Liver (tissue), 9 donors: ENCODE results near the gene SDK2. TPM values are rescaled to one million over a fixed set of nuclear protein-coding genes. Genes with fewer than 3 reads are reported as not detected.

Experiments used
- DNase-seq: peaks from one replicate; pipeline ENCODE4 v3.0.0-alpha.2; 2017; ENCODE audit warnings: low spot score
- H3K27ac ChIP-seq, 2 donors: one replicate each; pipeline ENCODE4 v1.7.0; 2013; ENCODE audit warnings: inconsistent platforms in 2 of 2, low read length in 2 of 2, control low read depth in 1 of 2, low read depth in 1 of 2, mild to moderate bottlenecking in 1 of 2
- H3K27me3 ChIP-seq, 4 donors: one replicate each; pipeline versions ENCODE4 v1.6.1 to v1.7.0; 2013; ENCODE audit warnings: low read length in 3 of 4, inconsistent platforms in 1 of 4, mild to moderate bottlenecking in 1 of 4, moderate library complexity in 1 of 4; ENCODE audit not compliant: control insufficient read depth in 4 of 4, insufficient read depth in 4 of 4
- H3K36me3 ChIP-seq, 4 donors: one replicate each; pipeline versions ENCODE4 v1.6.1 to v1.7.0; 2013; ENCODE audit warnings: low read length in 3 of 4, mild to moderate bottlenecking in 3 of 4, low read depth in 1 of 4, moderate library complexity in 1 of 4; ENCODE audit not compliant: control insufficient read depth in 4 of 4, insufficient read depth in 3 of 4
- H3K4me1 ChIP-seq, 4 donors: one replicate each; pipeline versions ENCODE4 v1.6.1 to v1.7.0; 2013; ENCODE audit warnings: low read length in 3 of 4, mild to moderate bottlenecking in 3 of 4, moderate library complexity in 1 of 4; ENCODE audit not compliant: control insufficient read depth in 4 of 4, insufficient read depth in 4 of 4
- H3K4me3 ChIP-seq, 3 donors: one replicate each; pipeline versions ENCODE4 v1.6.1 to v1.7.0; 2013; ENCODE audit warnings: low read length in 3 of 3, control low read depth in 1 of 3, low read depth in 1 of 3, mild to moderate bottlenecking in 1 of 3
- H3K9ac ChIP-seq, 2 donors: one replicate each; pipeline ENCODE4 v1.7.0; 2013; ENCODE audit warnings: low read length in 2 of 2, mild to moderate bottlenecking in 2 of 2, moderate library complexity in 2 of 2, control low read depth in 1 of 2, low read depth in 1 of 2
- H3K9me3 ChIP-seq, 4 donors: one replicate each; pipeline versions ENCODE4 v1.6.1 to v1.7.0; 2013; ENCODE audit warnings: low read length in 3 of 4; ENCODE audit not compliant: control insufficient read depth in 4 of 4
- ATF3 ChIP-seq: IDR thresholded peaks from 2 replicates; pipeline ENCODE4 v1.6.1; 2016; ENCODE audit warnings: antibody characterized with exemption
- CTCF ChIP-seq: fragments of 150-350 bp; IDR thresholded peaks from 2 replicates; pipeline ENCODE4 v1.5.1; 2017; ENCODE audit warnings: improper control_type of control experiment, low read depth, low read length; ENCODE audit not compliant: missing input control
- EGR1 ChIP-seq, 2 donors: IDR thresholded peaks; 2 replicates each; pipeline ENCODE4 v1.6.1; 2016 to 2018; ENCODE audit warnings: antibody characterized with exemption in 2 of 2, low read depth in 2 of 2
- FOXA1 ChIP-seq: IDR thresholded peaks from 2 replicates; pipeline ENCODE4 v1.6.1; 2016; ENCODE audit warnings: antibody characterized with exemption
- FOXA2 ChIP-seq: IDR thresholded peaks from 2 replicates; pipeline ENCODE4 v1.6.1; 2016; ENCODE audit warnings: antibody characterized with exemption
- GABPA ChIP-seq, 2 donors: IDR thresholded peaks in 1 of 2; conservative IDR thresholded peaks in 1 of 2; 2 replicates each; pipeline ENCODE4 v1.6.1; 2016; ENCODE audit warnings: antibody characterized with exemption in 2 of 2, mild to moderate bottlenecking in 1 of 2, moderate library complexity in 1 of 2
- HNF4A ChIP-seq, 2 donors: conservative IDR thresholded peaks; 2 replicates each; pipeline ENCODE4 v1.6.1; 2016; ENCODE audit warnings: antibody characterized with exemption in 2 of 2, mild to moderate bottlenecking in 2 of 2
- HNF4G ChIP-seq: IDR thresholded peaks from 2 replicates; pipeline ENCODE4 v1.6.1; 2016; ENCODE audit warnings: antibody characterized with exemption
- JUND ChIP-seq, 2 donors: IDR thresholded peaks; 2 replicates each; pipeline ENCODE4 v1.6.1; 2016; ENCODE audit warnings: antibody characterized with exemption in 2 of 2
- MAX ChIP-seq: IDR thresholded peaks from 2 replicates; pipeline ENCODE4 v1.6.1; 2016; ENCODE audit warnings: antibody characterized with exemption
- RAD21 ChIP-seq, 2 donors: IDR thresholded peaks; 2 replicates each; pipeline ENCODE4 v1.6.1; 2016; ENCODE audit warnings: antibody characterized with exemption in 2 of 2, mild to moderate bottlenecking in 2 of 2
- RXRA ChIP-seq, 2 donors: IDR thresholded peaks; 2 replicates each; pipeline ENCODE4 v1.6.1; 2017 to 2018; ENCODE audit warnings: antibody characterized with exemption in 2 of 2, mild to moderate bottlenecking in 1 of 2
- SP1 ChIP-seq: IDR thresholded peaks from 2 replicates; pipeline ENCODE4 v1.6.1; 2018; ENCODE audit warnings: antibody characterized with exemption, mild to moderate bottlenecking
- YY1 ChIP-seq: IDR thresholded peaks from 2 replicates; pipeline ENCODE4 v1.6.1; 2016; ENCODE audit warnings: antibody characterized with exemption, mild to moderate bottlenecking
- ZBTB33 ChIP-seq: IDR thresholded peaks from 2 replicates; pipeline ENCODE4 v1.6.1; 2016; ENCODE audit warnings: antibody characterized with exemption
- whole genome bisulfite sequencing: extraction: QIAGEN DNeasy Blood & Tissue Kit; methylation state at CpG from one replicate; pipeline ENCODE4 v1.1.7; 2013; 5-methylcytosine and 5-hydroxymethylcytosine counted together
- polyA plus RNA-seq, 2 donors: library from polyadenylated mRNA; stranded (reverse) in 1 of 2; unstranded in 1 of 2; fragments of 200-250 nt in 1 of 2; fragments of >200 nt in 1 of 2; fragmentation: Nextera tagmentation in 1 of 2; extraction: Ambion mirVana in 1 of 2; gene quantifications; one replicate each; pipeline versions ENCODE4 v1.2.1 to v1.2.3, GENCODE V29; 2013 to 2015
- total RNA-seq, 2 donors: library from RNA; depleted of rRNA; stranded (reverse); fragments of >200 nt; gene quantifications; one replicate each; pipeline ENCODE4 v1.2.3, GENCODE V29; 2014
- donor health status: healthy.
- donor health status: healthy.
- donor health status: healthy.
- donor health status: healthy.
- donor health status: healthy.

The SDK2 gene
- total and polyA plus RNA-seq, 4 donors: 0.05 to 0.42 (median 0.10) TPM

GRCh38 chr17:73500414-73500999 is 143.7 kb downstream of the SDK2 start:
- WGBS: 42% methylated on average over 2 of the region's 2 CpGs
- H3K27me3 ChIP-seq: peaks cover 0 to 13% (median 0%) of the 10 kb centered on the region in 4 donors
- H3K36me3 ChIP-seq: no peaks in the 10 kb centered on the region
- TF ChIP-seq RAD21 (IDR thresholded peaks at IDR 0.05): no peak
- DNase-seq: no peak
- H3K4me1 ChIP-seq: no peaks in the 10 kb centered on the region
- no peak overlapping the region for H3K9ac ChIP-seq
- no peak overlapping the region for H3K27ac ChIP-seq
- no peak overlapping the region for H3K4me3 ChIP-seq
- H3K9me3 ChIP-seq: no peaks in the 10 kb centered on the region

- H3K9me3 ChIP-seq: no peaks in the 10 kb centered on the region
- H3K4me1 ChIP-seq: no peaks in the 10 kb centered on the region
- H3K27me3 ChIP-seq: peaks cover 0 to 13% (median 0%) of the 10 kb centered on the region in 4 donors
- H3K27ac ChIP-seq: no peak overlapping the region
- no peak overlapping the region for H3K4me3 ChIP-seq
- no peak for DNase-seq
- H3K36me3 ChIP-seq: no peaks in the 10 kb centered on the region
- 55% methylated on average over 14 of the region's 14 CpGs for WGBS
- no peak for TF ChIP-seq EGR1 (IDR thresholded peaks at IDR 0.05; ENCODE audit: low read depth in 2 of 2)
- no peak overlapping the region for H3K9ac ChIP-seq
These were observed 145.2 kb downstream of the SDK2 start for GRCh38 chr17:73498886-73499554.

- no peak overlapping the region for H3K27ac ChIP-seq
- H3K36me3 ChIP-seq: no peaks in the 10 kb centered on the region
- no peak overlapping the region for H3K4me3 ChIP-seq
- WGBS: 70% methylated on average over 8 of the region's 8 CpGs
- H3K9me3 ChIP-seq: no peaks in the 10 kb centered on the region
- no peak overlapping the region for H3K9ac ChIP-seq
- H3K27me3 ChIP-seq: peaks cover 0 to 10% (median 0%) of the 10 kb centered on the region in 4 donors
- no peak for TF ChIP-seq HNF4G
- no peak for TF ChIP-seq YY1
- no peak for TF ChIP-seq HNF4A (conservative IDR thresholded peaks at IDR 0.05)
- TF ChIP-seq ATF3: no peak
- TF ChIP-seq EGR1 (IDR thresholded peaks at IDR 0.05; ENCODE audit: low read depth in 2 of 2): no peak
- TF ChIP-seq FOXA1: no peak
- no peak for TF ChIP-seq RAD21 (IDR thresholded peaks at IDR 0.05)
- TF ChIP-seq MAX: no peak
- TF ChIP-seq GABPA (IDR thresholded peaks at IDR 0.05 in 1 of 2, conservative IDR thresholded peaks at IDR 0.05 in 1 of 2): no peak
- no peak for TF ChIP-seq ZBTB33
- TF ChIP-seq JUND (IDR thresholded peaks at IDR 0.05): no peak
- TF ChIP-seq SP1: no peak
- no peak for TF ChIP-seq FOXA2
- no peak for TF ChIP-seq CTCF
- no peak for TF ChIP-seq RXRA (IDR thresholded peaks at IDR 0.05)
- H3K4me1 ChIP-seq: no peaks in the 10 kb centered on the region
- no peak for DNase-seq
These were observed 146.1 kb downstream of the SDK2 start for GRCh38 chr17:73498176-73498575.
